ENCODE data around the gene DUS1L.

The DUS1L gene

DNA sequence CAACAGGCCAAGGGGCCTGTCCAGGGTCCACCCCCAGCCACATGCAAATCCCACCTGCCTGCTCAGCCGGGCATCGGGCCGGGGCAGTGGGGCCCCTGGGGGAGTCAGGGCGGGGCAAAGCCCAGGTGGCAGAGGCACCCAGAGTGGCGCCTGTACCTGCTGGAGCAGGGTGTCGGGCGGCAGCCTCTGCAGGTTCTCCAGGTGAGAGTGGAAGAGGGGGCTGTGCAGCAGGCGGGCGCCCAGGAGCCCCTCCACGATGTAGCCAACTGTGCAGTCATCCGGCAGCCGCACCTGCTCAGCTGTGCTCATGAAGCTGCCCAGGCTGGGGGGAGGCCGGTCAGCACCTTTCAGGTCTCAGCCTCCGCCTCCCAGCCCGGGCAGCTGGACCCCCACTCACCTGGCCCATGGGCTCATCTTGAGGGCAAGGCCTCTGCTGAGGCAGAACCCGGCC lies 16.1 kb downstream of the DUS1L start:
- TF ChIP-seq, protein P1, sequence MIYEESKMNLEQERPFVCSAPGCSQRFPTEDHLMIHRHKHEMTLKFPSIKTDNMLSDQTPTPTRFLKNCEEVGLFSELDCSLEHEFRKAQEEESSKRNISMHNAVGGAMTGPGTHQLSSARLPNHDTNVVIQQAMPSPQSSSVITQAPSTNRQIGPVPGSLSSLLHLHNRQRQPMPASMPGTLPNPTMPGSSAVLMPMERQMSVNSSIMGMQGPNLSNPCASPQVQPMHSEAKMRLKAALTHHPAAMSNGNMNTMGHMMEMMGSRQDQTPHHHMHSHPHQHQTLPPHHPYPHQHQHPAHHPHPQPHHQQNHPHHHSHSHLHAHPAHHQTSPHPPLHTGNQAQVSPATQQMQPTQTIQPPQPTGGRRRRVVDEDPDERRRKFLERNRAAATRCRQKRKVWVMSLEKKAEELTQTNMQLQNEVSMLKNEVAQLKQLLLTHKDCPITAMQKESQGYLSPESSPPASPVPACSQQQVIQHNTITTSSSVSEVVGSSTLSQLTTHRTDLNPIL (CRISPR knock-in tag; IDR thresholded peaks at IDR 0.05; ENCODE audit: low read depth), result no peak
- TF ChIP-seq TOX (CRISPR knock-in tag; IDR thresholded peaks at IDR 0.05; ENCODE audit: borderline replicate concordance) (no peak), ZNF565 (CRISPR knock-in tag; conservative IDR thresholded peaks at IDR 0.05; ENCODE audit: low read depth) (no peak), ISL1 (CRISPR knock-in tag; IDR thresholded peaks at IDR 0.05) (no peak), OSR1 (CRISPR knock-in tag; IDR thresholded peaks at IDR 0.05) (no peak), BACH2 (CRISPR knock-in tag; IDR thresholded peaks at IDR 0.05; ENCODE audit: borderline replicate concordance) (no peak), ZFP3 (CRISPR knock-in tag; IDR thresholded peaks at IDR 0.05) (no peak), GLIS3 (CRISPR knock-in tag; IDR thresholded peaks at IDR 0.05) (no peak), ZNF70 (CRISPR knock-in tag; IDR thresholded peaks at IDR 0.05) (no peak), ESRRG (CRISPR knock-in tag; IDR thresholded peaks at IDR 0.05) (no peak)
- TF ChIP-seq, protein P2, sequence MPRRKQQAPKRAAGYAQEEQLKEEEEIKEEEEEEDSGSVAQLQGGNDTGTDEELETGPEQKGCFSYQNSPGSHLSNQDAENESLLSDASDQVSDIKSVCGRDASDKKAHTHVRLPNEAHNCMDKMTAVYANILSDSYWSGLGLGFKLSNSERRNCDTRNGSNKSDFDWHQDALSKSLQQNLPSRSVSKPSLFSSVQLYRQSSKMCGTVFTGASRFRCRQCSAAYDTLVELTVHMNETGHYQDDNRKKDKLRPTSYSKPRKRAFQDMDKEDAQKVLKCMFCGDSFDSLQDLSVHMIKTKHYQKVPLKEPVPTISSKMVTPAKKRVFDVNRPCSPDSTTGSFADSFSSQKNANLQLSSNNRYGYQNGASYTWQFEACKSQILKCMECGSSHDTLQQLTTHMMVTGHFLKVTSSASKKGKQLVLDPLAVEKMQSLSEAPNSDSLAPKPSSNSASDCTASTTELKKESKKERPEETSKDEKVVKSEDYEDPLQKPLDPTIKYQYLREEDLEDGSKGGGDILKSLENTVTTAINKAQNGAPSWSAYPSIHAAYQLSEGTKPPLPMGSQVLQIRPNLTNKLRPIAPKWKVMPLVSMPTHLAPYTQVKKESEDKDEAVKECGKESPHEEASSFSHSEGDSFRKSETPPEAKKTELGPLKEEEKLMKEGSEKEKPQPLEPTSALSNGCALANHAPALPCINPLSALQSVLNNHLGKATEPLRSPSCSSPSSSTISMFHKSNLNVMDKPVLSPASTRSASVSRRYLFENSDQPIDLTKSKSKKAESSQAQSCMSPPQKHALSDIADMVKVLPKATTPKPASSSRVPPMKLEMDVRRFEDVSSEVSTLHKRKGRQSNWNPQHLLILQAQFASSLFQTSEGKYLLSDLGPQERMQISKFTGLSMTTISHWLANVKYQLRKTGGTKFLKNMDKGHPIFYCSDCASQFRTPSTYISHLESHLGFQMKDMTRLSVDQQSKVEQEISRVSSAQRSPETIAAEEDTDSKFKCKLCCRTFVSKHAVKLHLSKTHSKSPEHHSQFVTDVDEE (CRISPR knock-in tag; IDR thresholded peaks at IDR 0.05), result no peak
- no peak for ATAC-seq

DNA sequence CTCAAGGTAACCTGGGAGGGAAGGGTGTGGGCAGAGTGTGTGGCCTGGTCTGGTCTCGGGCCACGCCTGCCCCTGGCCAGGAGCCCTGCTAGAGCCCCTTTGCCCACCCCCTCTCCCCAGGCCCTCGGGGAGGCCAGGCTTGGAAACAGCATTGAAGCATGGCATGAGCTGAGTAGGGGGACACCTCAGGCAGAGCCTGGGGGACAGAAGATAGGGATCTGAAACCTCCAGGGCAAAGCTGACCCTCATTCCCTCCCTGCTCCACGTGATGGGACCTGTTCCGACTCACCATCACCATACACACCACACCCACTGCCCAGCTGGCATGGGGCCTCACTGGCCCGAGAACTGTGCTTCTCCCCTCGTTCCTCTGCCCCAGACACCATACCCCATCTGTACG lies 16.5 kb downstream of the DUS1L start:
- TF ChIP-seq, protein P3, sequence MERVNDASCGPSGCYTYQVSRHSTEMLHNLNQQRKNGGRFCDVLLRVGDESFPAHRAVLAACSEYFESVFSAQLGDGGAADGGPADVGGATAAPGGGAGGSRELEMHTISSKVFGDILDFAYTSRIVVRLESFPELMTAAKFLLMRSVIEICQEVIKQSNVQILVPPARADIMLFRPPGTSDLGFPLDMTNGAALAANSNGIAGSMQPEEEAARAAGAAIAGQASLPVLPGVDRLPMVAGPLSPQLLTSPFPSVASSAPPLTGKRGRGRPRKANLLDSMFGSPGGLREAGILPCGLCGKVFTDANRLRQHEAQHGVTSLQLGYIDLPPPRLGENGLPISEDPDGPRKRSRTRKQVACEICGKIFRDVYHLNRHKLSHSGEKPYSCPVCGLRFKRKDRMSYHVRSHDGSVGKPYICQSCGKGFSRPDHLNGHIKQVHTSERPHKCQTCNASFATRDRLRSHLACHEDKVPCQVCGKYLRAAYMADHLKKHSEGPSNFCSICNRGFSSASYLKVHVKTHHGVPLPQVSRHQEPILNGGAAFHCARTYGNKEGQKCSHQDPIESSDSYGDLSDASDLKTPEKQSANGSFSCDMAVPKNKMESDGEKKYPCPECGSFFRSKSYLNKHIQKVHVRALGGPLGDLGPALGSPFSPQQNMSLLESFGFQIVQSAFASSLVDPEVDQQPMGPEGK (CRISPR knock-in tag; IDR thresholded peaks at IDR 0.05; ENCODE audit: borderline replicate concordance), result no peak
- TF ChIP-seq BACH2 (CRISPR knock-in tag; IDR thresholded peaks at IDR 0.05; ENCODE audit: borderline replicate concordance) (no peak), ZFP30 (CRISPR knock-in tag; IDR thresholded peaks at IDR 0.05) (no peak), ZNF565 (CRISPR knock-in tag; conservative IDR thresholded peaks at IDR 0.05; ENCODE audit: low read depth) (no peak), SNAI2 (CRISPR knock-in tag; IDR thresholded peaks at IDR 0.05) (no peak), TOX (CRISPR knock-in tag; IDR thresholded peaks at IDR 0.05; ENCODE audit: borderline replicate concordance) (no peak), ZC3H10 (CRISPR knock-in tag; IDR thresholded peaks at IDR 0.05) (no peak), ESRRG (CRISPR knock-in tag; IDR thresholded peaks at IDR 0.05) (no peak), ZNF70 (CRISPR knock-in tag; IDR thresholded peaks at IDR 0.05) (no peak)
- TF ChIP-seq, protein P4, sequence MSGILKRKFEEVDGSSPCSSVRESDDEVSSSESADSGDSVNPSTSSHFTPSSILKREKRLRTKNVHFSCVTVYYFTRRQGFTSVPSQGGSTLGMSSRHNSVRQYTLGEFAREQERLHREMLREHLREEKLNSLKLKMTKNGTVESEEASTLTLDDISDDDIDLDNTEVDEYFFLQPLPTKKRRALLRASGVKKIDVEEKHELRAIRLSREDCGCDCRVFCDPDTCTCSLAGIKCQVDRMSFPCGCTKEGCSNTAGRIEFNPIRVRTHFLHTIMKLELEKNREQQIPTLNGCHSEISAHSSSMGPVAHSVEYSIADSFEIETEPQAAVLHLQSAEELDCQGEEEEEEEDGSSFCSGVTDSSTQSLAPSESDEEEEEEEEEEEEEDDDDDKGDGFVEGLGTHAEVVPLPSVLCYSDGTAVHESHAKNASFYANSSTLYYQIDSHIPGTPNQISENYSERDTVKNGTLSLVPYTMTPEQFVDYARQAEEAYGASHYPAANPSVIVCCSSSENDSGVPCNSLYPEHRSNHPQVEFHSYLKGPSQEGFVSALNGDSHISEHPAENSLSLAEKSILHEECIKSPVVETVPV (CRISPR knock-in tag; IDR thresholded peaks at IDR 0.05), result no peak

DNA sequence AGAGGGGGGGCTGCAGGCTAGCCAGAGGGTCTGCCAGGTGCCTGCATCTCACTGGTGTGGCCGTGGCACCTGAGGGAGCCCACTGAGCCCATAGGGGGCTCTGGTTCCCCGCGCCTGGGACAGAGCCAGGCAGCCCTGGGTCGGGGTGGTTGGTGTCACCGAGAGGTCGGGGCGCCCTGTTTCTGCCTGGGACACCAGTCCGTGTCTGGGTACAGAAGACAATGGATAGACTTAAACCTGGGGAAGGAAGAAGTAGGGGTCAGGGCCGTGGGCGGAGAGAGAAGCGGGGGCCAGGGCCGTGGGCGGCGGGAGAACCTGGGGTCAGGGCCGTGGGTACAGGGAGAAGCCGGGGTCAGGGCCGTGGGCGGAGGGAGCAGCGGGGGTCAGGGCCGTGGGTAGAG lies 17.0 kb downstream of the DUS1L start:
- ATAC-seq, result no peak
- TF ChIP-seq ISL1 (CRISPR knock-in tag; IDR thresholded peaks at IDR 0.05) (no peak), ZFP30 (CRISPR knock-in tag; IDR thresholded peaks at IDR 0.05) (no peak), SNAI2 (CRISPR knock-in tag; IDR thresholded peaks at IDR 0.05) (no peak), ARNTL (CRISPR knock-in tag; IDR thresholded peaks at IDR 0.05; ENCODE audit: borderline replicate concordance, low read depth) (no peak), ZFP3 (CRISPR knock-in tag; IDR thresholded peaks at IDR 0.05) (no peak), CSDC2 (CRISPR knock-in tag; IDR thresholded peaks at IDR 0.05) (no peak), ZC3H10 (CRISPR knock-in tag; IDR thresholded peaks at IDR 0.05) (no peak), RARB (CRISPR knock-in tag; IDR thresholded peaks at IDR 0.05) (no peak), ESRRG (CRISPR knock-in tag; IDR thresholded peaks at IDR 0.05) (no peak), ZNF70 (CRISPR knock-in tag; IDR thresholded peaks at IDR 0.05) (no peak), ZNF565 (CRISPR knock-in tag; conservative IDR thresholded peaks at IDR 0.05; ENCODE audit: low read depth) (no peak), TOX (CRISPR knock-in tag; IDR thresholded peaks at IDR 0.05; ENCODE audit: borderline replicate concordance) (no peak)
- TF ChIP-seq, protein P4 (CRISPR knock-in tag; IDR thresholded peaks at IDR 0.05), result no peak
- TF ChIP-seq, protein P1 (CRISPR knock-in tag; IDR thresholded peaks at IDR 0.05; ENCODE audit: low read depth), result no peak
- TF ChIP-seq, protein P2 (CRISPR knock-in tag; IDR thresholded peaks at IDR 0.05), result no peak
- TF ChIP-seq, protein P5, sequence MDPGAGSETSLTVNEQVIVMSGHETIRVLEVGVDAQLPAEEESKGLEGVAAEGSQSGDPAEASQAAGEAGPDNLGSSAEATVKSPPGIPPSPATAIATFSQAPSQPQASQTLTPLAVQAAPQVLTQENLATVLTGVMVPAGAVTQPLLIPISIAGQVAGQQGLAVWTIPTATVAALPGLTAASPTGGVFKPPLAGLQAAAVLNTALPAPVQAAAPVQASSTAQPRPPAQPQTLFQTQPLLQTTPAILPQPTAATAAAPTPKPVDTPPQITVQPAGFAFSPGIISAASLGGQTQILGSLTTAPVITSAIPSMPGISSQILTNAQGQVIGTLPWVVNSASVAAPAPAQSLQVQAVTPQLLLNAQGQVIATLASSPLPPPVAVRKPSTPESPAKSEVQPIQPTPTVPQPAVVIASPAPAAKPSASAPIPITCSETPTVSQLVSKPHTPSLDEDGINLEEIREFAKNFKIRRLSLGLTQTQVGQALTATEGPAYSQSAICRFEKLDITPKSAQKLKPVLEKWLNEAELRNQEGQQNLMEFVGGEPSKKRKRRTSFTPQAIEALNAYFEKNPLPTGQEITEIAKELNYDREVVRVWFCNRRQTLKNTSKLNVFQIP (CRISPR knock-in tag; IDR thresholded peaks at IDR 0.05; ENCODE audit: borderline replicate concordance, low read depth), result no peak

More for the DNA sequence above, 16.5 kb downstream of the DUS1L start:
- no peak for ATAC-seq
